HepG2 (cell line): ENCODE measurements around the gene SNRNP25. TPM values are rescaled to one million over a fixed set of nuclear protein-coding genes. Genes with fewer than 3 reads are reported as not detected.
"Not testable (repeated sequence)": the region's sequence is repeated elsewhere in the genome, so short reads cannot be mapped to it uniquely, and the experiment has no call there.

Source experiments
- ATAC-seq: fragments of 200-7000 bp; cut with Tn5 transposase; 3 replicates; pipeline ENCODE4 v1.9.1; 2020; ENCODE audit warnings: mild to moderate bottlenecking, moderate library complexity
- BruUV-seq: library from RNA; stranded (reverse); fragments of 400-500 nt; replicated peaks from 2 replicates; lab custom pipeline; 2021; lab: Mats Ljungman, UMichigan
- CTCF ChIA-PET: fragments of 300-600 bp; formaldehyde crosslinking; extraction: SDS; loops from one replicate; lab custom pipeline; 2021; ENCODE audit warnings: low total read pairs, inconsistent platforms, low intra/inter-chr PET ratio; lab: Yijun Ruan, JAX
- POLR2A ChIA-PET: fragments of 350-600 bp; sonication (Branson Sonifier 250); formaldehyde crosslinking; loops from one replicate; lab custom pipeline; 2020; ENCODE audit warnings: antibody characterized with exemption, inconsistent platforms; lab: Yijun Ruan, JAX
- DNase-seq: peaks from one replicate; pipeline ENCODE4 v3.0.0-alpha.2; 2015; ENCODE audit warnings: low spot score
- FAIRE-seq: peaks from 3 replicates; lab custom pipeline; 2011; peaks lifted over from hg19 to GRCh38; lab: Jason Lieb, UNC
- H2AFZ ChIP-seq: one replicate; pipeline ENCODE4 v1.6.1; 2011; ENCODE audit warnings: low read length, inconsistent platforms
- H3K27ac ChIP-seq: fragments of 300-600 bp; 3 replicates; pipeline ENCODE4 v1.8.0; 2011; ENCODE audit warnings: mixed run types, mild to moderate bottlenecking, mixed read lengths, low read length, inconsistent platforms; ENCODE audit not compliant: insufficient read depth; ENCODE audit errors: extremely low read length
- H3K27me3 ChIP-seq, 2 experiments: fragments of 200-600 bp in 1 of 2; 2 replicates in 1 of 2; 3 replicates in 1 of 2; pipeline versions ENCODE4 v1.6.0 to v1.8.0; 2011; ENCODE audit warnings: low read length in 2 of 2, mild to moderate bottlenecking in 2 of 2, moderate library complexity in 2 of 2, inconsistent platforms in 1 of 2; ENCODE audit not compliant: insufficient read depth in 2 of 2, control insufficient read depth in 1 of 2
- H3K36me3 ChIP-seq, 2 experiments: fragments of 200-600 bp in 1 of 2; replicated peaks in 1 of 2; 2 replicates in 1 of 2; 3 replicates in 1 of 2; pipeline versions ENCODE4 v1.5.1 to v1.8.0; 2011; ENCODE audit warnings: low read length in 2 of 2, inconsistent platforms in 1 of 2; ENCODE audit not compliant: insufficient read depth in 2 of 2, control insufficient read depth in 1 of 2
- H3K4me1 ChIP-seq: 2 replicates; pipeline ENCODE4 v1.5.1; 2012; ENCODE audit warnings: low read length, inconsistent platforms; ENCODE audit not compliant: insufficient read depth
- H3K4me2 ChIP-seq: 2 replicates; pipeline ENCODE4 v1.6.0; 2011; ENCODE audit warnings: low read depth, low read length, inconsistent platforms
- H3K4me3 ChIP-seq, 3 experiments: fragments of 200-600 bp in 1 of 3; sonication (generic), shearing (Covaris generic) in 1 of 3; replicated peaks in 1 of 3; 2 replicates each; pipeline ENCODE4 v1.5.1; 2011 to 2016; ENCODE audit warnings: low read length in 3 of 3, inconsistent platforms in 2 of 3, low read depth in 2 of 3, mild to moderate bottlenecking in 2 of 3, control low read depth in 1 of 3, mixed read lengths in 1 of 3; ENCODE audit not compliant: insufficient read depth in 1 of 3
- H3K79me2 ChIP-seq: one replicate; pipeline ENCODE4 v1.6.1; 2011; ENCODE audit warnings: low read length, inconsistent platforms; ENCODE audit not compliant: insufficient read depth
- H3K9ac ChIP-seq: 2 replicates; pipeline ENCODE4 v1.6.0; 2011; ENCODE audit warnings: mild to moderate bottlenecking, low read depth, low read length, inconsistent platforms; ENCODE audit not compliant: insufficient read depth
- H3K9me3 ChIP-seq: 2 replicates; pipeline ENCODE4 v1.5.1; 2012; ENCODE audit warnings: mild to moderate bottlenecking, low read length
- H4K20me1 ChIP-seq: 2 replicates; pipeline ENCODE4 v1.6.0; 2011; ENCODE audit warnings: inconsistent platforms, mild to moderate bottlenecking, low read length, moderate library complexity; ENCODE audit not compliant: insufficient read depth
- KAT7 ChIP-seq: IDR thresholded peaks from 2 replicates; pipeline ENCODE4 v1.6.1; 2018; ENCODE audit warnings: borderline replicate concordance, missing compliant biosample characterization
- PHF5A ChIP-seq: IDR thresholded peaks from one replicate; pipeline ENCODE4 v1.6.1; 2018; ENCODE audit warnings: low read depth, missing genetic modification reagents; ENCODE audit not compliant: unreplicated experiment
- PRDM15 ChIP-seq: sonication (generic); formaldehyde crosslinking; IDR thresholded peaks from 2 replicates; pipeline ENCODE4 v1.4.0; 2020; ENCODE audit warnings: missing genetic modification reagents
- SRSF9 ChIP-seq: fragments of 200-400 bp; formaldehyde crosslinking; IDR thresholded peaks from 2 replicates; pipeline ENCODE4 v1.6.1; 2018; ENCODE audit warnings: borderline replicate concordance, mild to moderate bottlenecking, low read depth, low read length; ENCODE audit not compliant: insufficient read depth, poor library complexity, severe bottlenecking
- THYN1 ChIP-seq: sonication (generic); formaldehyde crosslinking; IDR thresholded peaks from 2 replicates; pipeline ENCODE4 v1.8.1; 2023; ENCODE audit warnings: low read depth, mild to moderate bottlenecking, moderate library complexity, missing genetic modification reagents, borderline replicate concordance
- ZNF224 ChIP-seq: sonication (generic); formaldehyde crosslinking; IDR thresholded peaks from 2 replicates; pipeline ENCODE4 v1.5.0; 2020; ENCODE audit warnings: mild to moderate bottlenecking, missing genetic modification reagents
- ZNF263 ChIP-seq: sonication (generic); formaldehyde crosslinking; IDR thresholded peaks from 2 replicates; pipeline ENCODE4 v1.4.0; 2020; ENCODE audit warnings: missing genetic modification reagents
- ZNF614 ChIP-seq: IDR thresholded peaks from 2 replicates; pipeline ENCODE4 v1.6.1; 2018; ENCODE audit warnings: missing biosample characterization, missing genetic modification reagents, inconsistent platforms, borderline replicate concordance
- WGBS: methylation state at CpG from one replicate; pipeline ENCODE4 v1.1.6; 2017; ENCODE audit warnings: low lambda C conversion rate; 5-methylcytosine and 5-hydroxymethylcytosine counted together
- in situ Hi-C: cut with HindIII; loops from 2 replicates; pipeline ENCODE4 v1.10.0; 2017; ENCODE audit warnings: low pct_unique_long_range_greater_than_20kb; ENCODE audit not compliant: extremely low pct_ligation_motif_present
- intact Hi-C: fragments of 100-400 bp; cut with micrococcal nuclease; formaldehyde crosslinking; loops from one replicate; pipeline ENCODE4 v1.10.0; 2022; ENCODE audit not compliant: unreplicated experiment
- polyA plus RNA-seq, 8 experiments: library from polyadenylated mRNA; depleted of rRNA in 3 of 8; stranded (reverse) in 7 of 8; unstranded in 1 of 8; fragments of >200 nt; fragmentation: Illumina TruSeq in 4 of 8; extraction: Trizol in 4 of 8; gene quantifications; 2 replicates each; pipeline versions ENCODE4 v1.2.1 to v1.2.3, GENCODE V29; 2011 to 2016; ENCODE audit warnings: low read depth in 4 of 8, missing spikeins in 1 of 8, mixed read lengths in 1 of 8; ENCODE audit not compliant: insufficient read depth in 1 of 8
- total RNA-seq, 5 experiments: library from RNA; depleted of rRNA; stranded (reverse); fragments of >200 nt; fragmentation: Illumina TruSeq; extraction: Trizol; gene quantifications; 2 replicates each; pipeline ENCODE4 v1.2.3, GENCODE V29; 2016; ENCODE audit warnings: low read depth in 1 of 5

Gene SNRNP25
- total and polyA plus RNA-seq, 2 of the 13 experiments (the other 11 are each of a cell fraction or from before 2014, with no cell fraction given), result 34.1 to 97.4 TPM

GRCh38 chr16:36336-36984, 17.2 kb upstream of the SNRNP25 start:
- POLR2A ChIA-PET, result no interaction called here

DNA sequence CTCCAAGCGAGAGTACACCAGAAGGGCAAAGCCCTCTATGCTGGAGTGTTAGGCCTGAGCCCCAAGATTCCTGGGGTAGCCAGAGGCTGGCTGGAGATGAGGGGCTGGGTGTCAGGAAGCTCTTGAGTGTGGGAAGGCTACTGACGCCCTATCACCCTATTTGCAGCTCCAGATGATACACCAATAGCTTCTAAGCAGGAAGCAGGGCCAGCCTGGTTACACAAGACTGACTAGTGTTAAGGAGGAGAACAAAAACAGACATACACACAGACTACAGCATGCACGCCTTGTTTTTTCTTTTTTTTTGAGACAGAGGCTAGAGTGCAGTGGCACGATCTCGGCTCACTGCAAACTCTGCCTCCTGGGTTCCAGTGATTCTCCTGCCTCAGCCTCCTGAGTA, 16.1 kb upstream of the SNRNP25 start:
- ATAC-seq, result no peak
- no peak for TF ChIP-seq THYN1 (CRISPR knock-in tag)
- TF ChIP-seq SRSF9, result no peak
- TF ChIP-seq KAT7 (CRISPR knock-in tag), result no peak
- no peak for TF ChIP-seq PHF5A
- TF ChIP-seq PRDM15 (CRISPR knock-in tag), result no peak
- TF ChIP-seq ZNF224 (CRISPR knock-in tag), result no peak
- TF ChIP-seq, all 625 proteins: peak for 0
- Histone ChIP-seq H3K9ac (no peak overlapping the region), H4K20me1 (no peaks in the 10 kb centered on the region), H2AFZ (no peak overlapping the region), H3K4me2 (no peak overlapping the region), H3K9me3 (no peaks in the 10 kb centered on the region), H3K36me3 (peaks cover under 1 to 3% of the 10 kb centered on the region in 2 experiments; a peak in 1 of 5 replicates), H3K4me1 (peaks cover 13% of the 10 kb centered on the region), H3K27me3 (no peaks in the 10 kb centered on the region), H3K27ac (no peak overlapping the region), H3K4me3 (no peak overlapping the region), H3K79me2 (no peaks in the 10 kb centered on the region)
- FAIRE-seq (no peak), DNase-seq (no peak)
- no TSS peak for BruUV-seq
- WGBS, result 98% methylated on average over 4 of the region's 5 CpGs
- POLR2A ChIA-PET, result no interaction called here
- in situ Hi-C loops, result no loop called here
- intact Hi-C loops, result no loop called here
- CTCF ChIA-PET, result no interaction called here

More at GRCh38 chr16:36336-36984, 17.2 kb upstream of the SNRNP25 start:
- no peaks in the 10 kb centered on the region for H3K36me3 ChIP-seq
- no peak overlapping the region for H3K9ac ChIP-seq
- H2AFZ ChIP-seq, result no peak overlapping the region
- H3K4me2 ChIP-seq, result no peak overlapping the region
- CTCF ChIA-PET, result no interaction called here
- intact Hi-C loops, result no loop called here
- ATAC-seq, result no peak
- no peaks in the 10 kb centered on the region for H4K20me1 ChIP-seq
- no TSS peak for BruUV-seq
- in situ Hi-C loops, result no loop called here
- no peaks in the 10 kb centered on the region for H3K79me2 ChIP-seq
- no peak for DNase-seq
- no peak for FAIRE-seq
- H3K27me3 ChIP-seq, result no peaks in the 10 kb centered on the region
- no peak for TF ChIP-seq ZNF614 (CRISPR knock-in tag)
- TF ChIP-seq ZNF263, result 0 out of 2 replicates have a peak, but pooled peaks have one; percentile 37
- H3K27ac ChIP-seq, result no peak overlapping the region
- WGBS, result 89% methylated on average over 12 of the region's 15 CpGs
- H3K4me3 ChIP-seq, result no peak overlapping the region
- peaks cover 13% of the 10 kb centered on the region for H3K4me1 ChIP-seq
- H3K9me3 ChIP-seq, result no peaks in the 10 kb centered on the region

- 80% methylated on average over 11 of the region's 11 CpGs for WGBS
- BruUV-seq, H3K4me3 ChIP-seq, H3K36me3 ChIP-seq, H3K27ac ChIP-seq, intact Hi-C loops, H2AFZ ChIP-seq, H3K79me2 ChIP-seq, CTCF ChIA-PET, H4K20me1 ChIP-seq, FAIRE-seq, DNase-seq, H3K27me3 ChIP-seq, in situ Hi-C loops, H3K9ac ChIP-seq, H3K9me3 ChIP-seq, ATAC-seq, POLR2A ChIA-PET, H3K4me2 ChIP-seq: not testable (repeated sequence)
- peaks cover 13% of the 10 kb centered on the region for H3K4me1 ChIP-seq
Measured at GRCh38 chr16:38206-38605, 15.4 kb upstream of the SNRNP25 start.
